ENCODE data around the gene F8.
"Not testable (repeated sequence)": the region's sequence is repeated elsewhere in the genome, so short reads cannot be mapped to it uniquely, and the experiment has no call there.

Gene F8

GRCh38 chrX:154873329-154873728 is 149.2 kb downstream of the F8 start:
- no peak for DNase-seq (ENCODE audit: low spot score)

- not testable (repeated sequence) for DNase-seq (ENCODE audit: low spot score)
Measured at GRCh38 chrX:154868522-154868921, 154.0 kb downstream of the F8 start.

- no peak for DNase-seq (ENCODE audit: low spot score)
Measured at GRCh38 chrX:154855256-154855655, 167.3 kb downstream of the F8 start.

GRCh38 chrX:154850957-154851611 is 171.4 kb downstream of the F8 start:
- DNase-seq (ENCODE audit: low spot score), result no peak

- DNase-seq (ENCODE audit: low spot score), result peak; percentile 9
Measured at GRCh38 chrX:154840856-154841255, 181.7 kb downstream of the F8 start.

- no peak for DNase-seq (ENCODE audit: low spot score)
Measured at GRCh38 chrX:154836163-154836562, 186.4 kb downstream of the F8 start.

GRCh38 chrX:154834562-154834961 is 188.0 kb downstream of the F8 start, which contains the start of gene SMIM9:
TSS of gene SMIM9 (minus strand) at chrX:154834662. CDS start at chrX:154830856, 3,806 bp downstream.
- DNase-seq (ENCODE audit: low spot score), result no peak

GRCh38 chrX:154833746-154834274 is 188.7 kb downstream of the F8 start:
- DNase-seq (ENCODE audit: low spot score), result no peak

- DNase-seq (ENCODE audit: low spot score), result no peak
Measured at GRCh38 chrX:154829926-154830442, 192.5 kb downstream of the F8 start.

GRCh38 chrX:154829134-154829533 is 193.4 kb downstream of the F8 start:
- no peak for DNase-seq (ENCODE audit: low spot score)

- no peak for DNase-seq (ENCODE audit: low spot score)
Measured at GRCh38 chrX:154828016-154828408, 194.5 kb downstream of the F8 start.

GRCh38 chrX:154827194-154828015 is 195.1 kb downstream of the F8 start:
- DNase-seq (ENCODE audit: low spot score), result no peak

GRCh38 chrX:154825586-154825985 is 196.9 kb downstream of the F8 start:
- DNase-seq (ENCODE audit: low spot score), result not testable (repeated sequence)

GRCh38 chrX:154824638-154825037 is 197.9 kb downstream of the F8 start:
- no peak for DNase-seq (ENCODE audit: low spot score)

GRCh38 chrX:154822029-154822428 is 200.5 kb downstream of the F8 start:
- DNase-seq (ENCODE audit: low spot score), result no peak

- no peak for DNase-seq (ENCODE audit: low spot score)
Measured at GRCh38 chrX:154821523-154821922, 201.0 kb downstream of the F8 start.

GRCh38 chrX:154819771-154820341 is 202.7 kb downstream of the F8 start:
- DNase-seq (ENCODE audit: low spot score), result no peak

- DNase-seq (ENCODE audit: low spot score), result no peak
Measured at GRCh38 chrX:154818916-154819770, 203.4 kb downstream of the F8 start.

- DNase-seq (ENCODE audit: low spot score), result not testable (repeated sequence)
Measured at GRCh38 chrX:154817048-154817618, 205.4 kb downstream of the F8 start.

- DNase-seq (ENCODE audit: low spot score), result not testable (repeated sequence)
Measured at GRCh38 chrX:154816326-154816898, 206.1 kb downstream of the F8 start.

- no peak for DNase-seq (ENCODE audit: low spot score)
Measured at GRCh38 chrX:154815274-154815818, 207.2 kb downstream of the F8 start.

Data from LoVo (cell line).